CD4-positive, alpha-beta T cell treated with Interleukin-15 for 1 hour (primary cell): Measurements from ENCODE around the gene NOTUM.
"Not testable (repeated sequence)": the region's sequence is repeated elsewhere in the genome, so short reads cannot be mapped to it uniquely, and the experiment has no call there.

ENCODE experiments used
- DNase-seq: peaks from one replicate; pipeline ENCODE4 v3.0.0-alpha.2; 2020

Gene NOTUM

GRCh38 chr17:81922566-81923301, 38.3 kb downstream of the NOTUM start:
- no peak for DNase-seq

GRCh38 chr17:81921996-81922565, 38.9 kb downstream of the NOTUM start:
- DNase-seq: no peak

GRCh38 chr17:81921537-81921862, 39.5 kb downstream of the NOTUM start:
- DNase-seq: no peak

- peak; percentile 46 for DNase-seq
Observed at GRCh38 chr17:81920612-81921536, 40.1 kb downstream of the NOTUM start.

- no peak for DNase-seq
Observed at GRCh38 chr17:81918832-81919545, 42.0 kb downstream of the NOTUM start.

GRCh38 chr17:81918333-81918669, 42.7 kb downstream of the NOTUM start:
- DNase-seq: not testable (repeated sequence)

- peak; percentile 88 for DNase-seq
Observed at GRCh38 chr17:81917565-81918332, 43.2 kb downstream of the NOTUM start, which contains the start of gene SIRT7. Gene SIRT7, minus strand, starts transcription at chr17:81918176. Its CDS starts 45 bp downstream, at chr17:81918131.

- no peak for DNase-seq
Observed at GRCh38 chr17:81916234-81917001, 44.6 kb downstream of the NOTUM start.

GRCh38 chr17:81915331-81915730, 45.7 kb downstream of the NOTUM start:
- no peak for DNase-seq

GRCh38 chr17:81914103-81914850, 46.7 kb downstream of the NOTUM start:
- DNase-seq: no peak

GRCh38 chr17:81913394-81914102, 47.4 kb downstream of the NOTUM start:
- DNase-seq: no peak

GRCh38 chr17:81912441-81913309, 48.3 kb downstream of the NOTUM start:
- DNase-seq: no peak

GRCh38 chr17:81911969-81912368, 49.0 kb downstream of the NOTUM start:
- DNase-seq: no peak

GRCh38 chr17:81911277-81911961, 49.6 kb downstream of the NOTUM start, which contains the start of gene PCYT2:
Gene PCYT2, minus strand, starts transcription at chr17:81911399. Its CDS starts 44 bp downstream, at chr17:81911355.
- DNase-seq: peak; percentile 92

- DNase-seq: no peak
Observed at GRCh38 chr17:81910840-81911276, 50.1 kb downstream of the NOTUM start.

GRCh38 chr17:81909966-81910839, 50.8 kb downstream of the NOTUM start:
- DNase-seq: no peak

GRCh38 chr17:81909231-81909630, 51.8 kb downstream of the NOTUM start:
- no peak for DNase-seq
